HG02610 (cell line): ENCODE results near the gene NKAIN2.
"Not testable (repeated sequence)": the region's sequence is repeated elsewhere in the genome, so short reads cannot be mapped to it uniquely, and the experiment has no call there.

Experiments
- ATAC-seq: cut with Tn5 transposase; IDR thresholded peaks from one replicate; pipeline ENCODE4 v1.9.1; 2021; ENCODE audit warnings: mild to moderate bottlenecking, moderate library complexity; ENCODE audit not compliant: unreplicated experiment

NKAIN2 gene

GRCh38 chr6:124659427-124659826, 855.8 kb downstream of the NKAIN2 start:
- ATAC-seq, result no peak

DNA sequence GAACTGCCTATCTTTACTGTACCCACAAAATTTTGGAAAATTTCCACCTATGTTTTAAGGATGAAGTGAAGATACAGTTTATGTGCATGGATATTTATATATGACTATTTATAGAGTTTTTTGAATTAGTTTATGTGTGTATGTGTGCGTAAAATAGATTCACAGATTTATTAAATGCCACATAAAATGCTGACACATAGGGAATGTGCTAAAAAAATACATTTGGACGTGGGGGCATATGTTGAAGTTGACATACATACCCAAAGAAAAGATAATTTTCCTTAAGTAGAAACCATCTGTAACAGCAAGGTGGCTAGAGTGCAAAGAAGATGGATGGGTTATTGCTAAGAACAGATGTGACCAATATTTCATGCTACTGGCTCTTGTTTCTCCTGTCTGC, 856.5 kb downstream of the NKAIN2 start:
- no peak for ATAC-seq

DNA sequence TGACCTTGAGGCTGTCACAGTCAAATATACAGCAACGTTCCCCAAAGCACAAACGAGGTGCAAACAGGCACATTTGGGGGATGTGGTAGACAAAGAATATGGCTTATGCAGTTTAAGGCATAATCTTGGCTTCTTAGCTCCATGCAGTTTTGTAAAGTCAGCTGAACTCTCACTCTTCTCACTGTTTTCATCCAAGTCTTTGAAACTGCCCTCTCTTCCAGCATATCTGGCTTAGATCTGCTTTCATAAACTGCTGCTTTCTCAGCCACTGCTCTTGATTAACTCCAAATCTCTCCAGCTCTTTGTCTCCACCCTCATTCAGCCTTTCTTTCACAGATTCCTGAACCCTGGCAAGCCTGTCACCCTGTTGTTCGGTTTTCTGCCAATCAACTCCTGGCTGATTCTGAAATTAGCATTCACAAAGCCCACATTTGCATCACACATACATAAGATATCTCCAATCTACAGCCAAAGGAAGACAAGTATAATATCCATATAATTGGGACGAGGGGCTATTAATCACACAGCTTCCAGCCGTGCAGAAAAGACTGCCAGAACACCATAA, 857.5 kb downstream of the NKAIN2 start:
- no peak for ATAC-seq

DNA sequence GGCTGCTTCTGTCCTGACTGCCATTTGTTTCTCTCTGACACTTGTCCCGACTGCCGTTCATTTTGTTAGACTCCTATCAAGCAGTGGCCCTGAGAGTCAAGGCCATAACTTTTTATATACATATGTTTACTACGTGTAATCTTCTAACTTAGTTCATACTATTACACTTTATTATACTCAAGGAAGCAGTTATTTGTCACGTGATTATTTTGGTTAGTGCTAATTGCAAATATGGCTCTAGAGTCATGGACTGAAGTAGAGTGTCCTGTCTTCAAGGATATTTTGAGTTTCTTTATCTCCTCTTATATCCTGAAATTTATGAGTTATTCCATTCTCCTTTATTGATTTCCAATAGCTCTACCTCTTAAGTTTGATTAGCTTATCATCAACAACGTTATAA, 864.4 kb downstream of the NKAIN2 start:
- ATAC-seq, result no peak

DNA sequence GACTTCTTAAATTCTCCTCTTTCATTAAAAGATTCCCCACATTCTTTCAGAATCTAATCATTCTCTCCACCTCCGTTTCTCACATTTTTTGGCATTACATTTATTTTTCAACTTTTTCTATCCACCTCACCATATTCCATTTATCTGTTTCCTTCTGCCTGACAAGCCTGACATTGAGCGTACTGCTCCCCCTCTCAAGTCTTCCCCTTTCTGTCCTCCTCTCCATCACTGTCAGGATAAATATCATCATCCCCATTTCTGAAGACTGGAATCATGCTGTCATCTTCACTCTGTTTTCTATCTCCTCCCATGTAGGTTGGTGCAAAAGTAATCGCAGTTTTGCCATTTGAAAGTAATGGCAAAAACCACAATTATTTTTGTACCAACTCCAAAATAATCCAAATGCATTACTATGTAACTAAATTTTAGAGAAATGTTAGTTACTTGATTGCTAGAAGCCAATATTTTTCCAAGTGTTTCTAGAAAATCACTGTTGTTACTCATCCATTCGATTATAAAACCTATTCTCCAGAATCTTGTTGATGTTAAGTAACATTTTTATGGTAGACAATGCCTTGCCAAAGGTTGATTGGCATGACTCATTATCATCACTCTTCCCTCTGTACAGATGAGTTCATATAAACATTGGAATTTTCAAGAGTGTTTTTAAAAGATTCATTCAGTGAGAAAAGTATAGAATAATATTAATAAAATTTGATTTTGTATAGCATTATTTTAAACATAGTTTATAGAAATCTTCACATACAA, 866.2 kb downstream of the NKAIN2 start:
- ATAC-seq, result no peak

- no peak for ATAC-seq
Observed at GRCh38 chr6:124670801-124671200, 867.1 kb downstream of the NKAIN2 start.

DNA sequence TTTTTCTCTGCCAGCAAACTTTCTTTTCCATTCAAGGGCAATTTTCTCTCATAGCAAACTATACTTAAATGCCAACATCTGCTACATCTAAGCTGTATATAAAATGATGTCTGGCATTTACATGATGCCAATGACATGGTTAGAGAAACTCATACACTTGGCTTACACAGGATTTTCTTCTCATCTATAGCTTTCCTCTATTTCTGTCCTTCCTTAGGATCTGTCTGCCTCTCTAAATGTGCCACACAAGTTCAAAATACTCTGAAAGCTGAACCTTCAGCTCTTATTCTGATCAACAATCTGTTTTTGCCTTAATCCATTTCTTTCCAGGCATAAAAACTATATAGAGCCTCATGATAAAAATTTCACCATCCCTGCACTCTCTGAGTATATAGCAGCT, 867.7 kb downstream of the NKAIN2 start:
- no peak for ATAC-seq

DNA sequence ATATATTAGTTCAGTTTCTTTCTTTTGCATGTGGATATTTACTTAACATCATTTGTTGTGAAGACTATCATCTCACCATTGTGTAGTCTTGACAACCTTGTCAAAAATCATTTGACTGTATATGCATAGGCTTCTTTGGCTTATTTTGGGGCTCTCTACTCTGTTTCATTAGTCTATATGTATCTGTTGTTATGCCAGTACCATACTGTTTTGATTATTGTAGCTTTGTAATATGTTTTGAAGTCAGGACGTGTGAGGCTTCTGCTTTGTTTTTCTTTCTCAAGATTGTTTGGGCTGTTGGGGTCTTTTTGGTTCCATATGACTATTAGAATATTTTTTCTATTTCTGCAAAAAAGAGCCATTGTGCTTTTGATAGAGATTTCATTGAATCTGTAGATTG, 870.4 kb downstream of the NKAIN2 start:
- no peak for ATAC-seq

DNA sequence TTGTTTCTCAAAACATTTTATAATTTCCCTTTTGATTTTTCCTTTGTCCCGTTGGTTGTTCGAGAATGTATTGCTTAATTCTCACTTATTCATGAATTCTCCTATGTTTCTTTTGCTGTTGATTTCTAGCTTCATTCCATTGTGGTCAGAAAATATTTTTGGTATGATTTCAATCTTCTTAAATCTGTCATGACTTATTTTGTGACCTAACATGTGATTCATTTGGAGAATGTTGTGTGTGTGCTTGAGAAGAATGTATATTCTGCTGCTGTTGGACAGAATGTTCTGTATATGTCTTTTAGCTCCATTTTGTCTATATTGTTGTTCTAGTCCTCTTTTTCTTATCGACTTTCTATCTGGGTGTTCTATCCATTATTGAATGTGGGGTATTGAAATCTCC, 872.4 kb downstream of the NKAIN2 start:
- no peak for ATAC-seq

DNA sequence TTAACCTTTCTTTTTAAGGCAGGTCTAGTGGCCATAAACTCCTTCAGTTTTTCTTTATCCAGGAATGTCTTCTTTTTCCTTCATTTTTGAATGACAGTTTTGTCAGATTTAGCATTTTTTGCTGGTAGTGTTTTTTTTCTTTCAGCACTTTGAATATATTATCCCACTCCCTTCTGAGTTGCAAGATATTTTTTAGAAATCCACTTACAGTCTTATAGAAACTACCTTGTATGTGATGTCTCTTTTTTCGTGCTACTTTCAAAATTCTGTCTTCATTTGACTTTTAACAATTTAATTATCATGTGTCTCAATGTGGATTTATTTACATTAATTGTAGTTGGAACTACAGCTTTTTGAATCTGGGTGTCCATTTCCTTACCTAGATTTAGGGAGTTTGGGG, 874.2 kb downstream of the NKAIN2 start:
- no peak for ATAC-seq

GRCh38 chr6:124679387-124679786, 875.7 kb downstream of the NKAIN2 start:
- no peak for ATAC-seq

GRCh38 chr6:124682751-124683150, 879.1 kb downstream of the NKAIN2 start:
- no peak for ATAC-seq

GRCh38 chr6:124683507-124683906, 879.8 kb downstream of the NKAIN2 start:
- no peak for ATAC-seq

GRCh38 chr6:124684621-124685020, 881.0 kb downstream of the NKAIN2 start:
- ATAC-seq, result no peak

DNA sequence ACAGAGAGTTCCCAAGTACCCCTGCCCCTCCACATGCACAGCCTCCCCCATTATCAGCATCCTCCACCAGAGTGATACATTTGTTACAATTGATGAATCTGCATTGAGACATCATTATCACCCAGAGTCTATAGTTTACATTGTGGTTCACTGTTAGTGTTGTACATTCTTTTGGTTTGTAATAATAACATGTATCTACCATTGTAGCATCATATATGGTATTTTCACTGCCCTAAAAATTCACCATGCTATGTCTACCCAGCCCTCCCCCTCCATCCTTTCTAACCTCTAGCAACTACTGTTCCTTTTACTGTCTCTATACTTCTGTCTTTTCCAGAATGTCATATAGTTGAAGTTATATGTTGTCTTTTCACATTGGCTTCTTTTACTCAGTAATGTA, 884.7 kb downstream of the NKAIN2 start:
- ATAC-seq, result no peak

- ATAC-seq, result no peak
Observed at GRCh38 chr6:124694139-124694705, 890.6 kb downstream of the NKAIN2 start.

- no peak for ATAC-seq
Observed at GRCh38 chr6:124699038-124699437, 895.4 kb downstream of the NKAIN2 start.

GRCh38 chr6:124703541-124703940, 899.9 kb downstream of the NKAIN2 start:
- ATAC-seq, result no peak

- ATAC-seq, result not testable (repeated sequence)
Observed at GRCh38 chr6:124712532-124712931, 908.9 kb downstream of the NKAIN2 start.

DNA sequence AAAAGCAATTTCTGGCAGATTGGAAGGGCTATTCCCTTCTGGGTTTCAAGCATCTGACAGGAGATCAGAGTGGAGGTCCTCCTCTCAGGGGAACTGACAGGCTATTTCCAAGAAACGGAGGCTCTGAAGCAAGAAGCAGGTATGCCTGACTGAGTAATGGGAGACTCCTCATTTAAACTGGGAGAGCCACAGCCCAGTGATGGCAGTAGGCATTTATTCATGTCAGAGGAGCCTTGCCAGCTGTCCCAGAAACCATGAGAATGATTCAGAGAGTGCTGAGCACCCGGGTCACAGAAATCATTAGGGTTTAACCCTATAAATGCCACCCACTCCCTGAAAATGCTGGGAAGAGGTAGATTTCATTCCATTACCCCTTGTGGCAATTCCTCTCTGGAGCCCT, 911.1 kb downstream of the NKAIN2 start:
- no peak for ATAC-seq

- no peak for ATAC-seq
Observed at GRCh38 chr6:124719913-124720312, 916.2 kb downstream of the NKAIN2 start.

- ATAC-seq, result no peak
Observed at GRCh38 chr6:124721331-124721730, 917.7 kb downstream of the NKAIN2 start.
